ENCODE data around the gene MTFMT. TPM values are rescaled to one million over a fixed set of nuclear protein-coding genes. Genes with fewer than 3 reads are reported as not detected.

MTFMT gene
- total RNA-seq, 1 donor from 2014 or later = 6.8 TPM

GRCh38 chr15:65041787-65042186 lies 12.3 kb upstream of the MTFMT start:
- no peaks in the 10 kb centered on the region for H3K9me3 ChIP-seq (ENCODE audit: control insufficient read depth in 3 of 3, low read length in 3 of 3)
- no peak overlapping the region for H3K9ac ChIP-seq (ENCODE audit: low read depth in 1 of 3, low read length in 3 of 3)
- no peak overlapping the region for H3K4me3 ChIP-seq (ENCODE audit: low read length in 3 of 3)
- H3K4me1 ChIP-seq (ENCODE audit: control insufficient read depth in 3 of 3, insufficient read depth in 3 of 3, low read length in 3 of 3) = peaks cover 9 to 18% (median 16%) of the 10 kb centered on the region in 3 donors
- H3K27ac ChIP-seq (ENCODE audit: low read depth, low read length) = no peak overlapping the region
- peaks cover 0 to 2% (median 0%) of the 10 kb centered on the region in 3 donors for H3K27me3 ChIP-seq (ENCODE audit: control insufficient read depth in 3 of 3, insufficient read depth in 3 of 3, low read length in 3 of 3)
- no peaks in the 10 kb centered on the region for H3K36me3 ChIP-seq (ENCODE audit: control insufficient read depth in 3 of 3, insufficient read depth in 3 of 3, low read length in 3 of 3)

- Histone ChIP-seq H3K9me3 (ENCODE audit: control insufficient read depth in 3 of 3, low read length in 3 of 3) (no peaks in the 10 kb centered on the region), H3K4me1 (ENCODE audit: control insufficient read depth in 3 of 3, insufficient read depth in 3 of 3, low read length in 3 of 3) (peaks cover 9 to 17% (median 15%) of the 10 kb centered on the region in 3 donors), H3K27me3 (ENCODE audit: control insufficient read depth in 3 of 3, insufficient read depth in 3 of 3, low read length in 3 of 3) (peaks cover 0 to 2% (median 0%) of the 10 kb centered on the region in 3 donors), H3K27ac (ENCODE audit: low read depth, low read length) (no peak overlapping the region), H3K4me3 (ENCODE audit: low read length in 3 of 3) (no peak overlapping the region), H3K9ac (ENCODE audit: low read depth in 1 of 3, low read length in 3 of 3) (no peak overlapping the region), H3K36me3 (ENCODE audit: control insufficient read depth in 3 of 3, insufficient read depth in 3 of 3, low read length in 3 of 3) (no peaks in the 10 kb centered on the region)
These were observed 11.0 kb upstream of the MTFMT start for GRCh38 chr15:65040461-65040860.

- peaks cover 4 to 9% (median 6%) of the 10 kb centered on the region in 3 donors for H3K4me1 ChIP-seq (ENCODE audit: control insufficient read depth in 3 of 3, insufficient read depth in 3 of 3, low read length in 3 of 3)
- H3K27ac ChIP-seq (ENCODE audit: low read depth, low read length) = no peak overlapping the region
- H3K4me3 ChIP-seq (ENCODE audit: low read length in 3 of 3) = no peak overlapping the region
- H3K27me3 ChIP-seq (ENCODE audit: control insufficient read depth in 3 of 3, insufficient read depth in 3 of 3, low read length in 3 of 3) = peaks cover 0 to 2% (median 0%) of the 10 kb centered on the region in 3 donors
- H3K9ac ChIP-seq (ENCODE audit: low read depth in 1 of 3, low read length in 3 of 3) = no peak overlapping the region
- no peaks in the 10 kb centered on the region for H3K9me3 ChIP-seq (ENCODE audit: control insufficient read depth in 3 of 3, low read length in 3 of 3)
- H3K36me3 ChIP-seq (ENCODE audit: control insufficient read depth in 3 of 3, insufficient read depth in 3 of 3, low read length in 3 of 3) = no peaks in the 10 kb centered on the region
These were observed 9.4 kb upstream of the MTFMT start for GRCh38 chr15:65038836-65039235.

GRCh38 chr15:65038428-65038827 lies 9.0 kb upstream of the MTFMT start:
- H3K36me3 ChIP-seq (ENCODE audit: control insufficient read depth in 3 of 3, insufficient read depth in 3 of 3, low read length in 3 of 3) = no peaks in the 10 kb centered on the region
- H3K9me3 ChIP-seq (ENCODE audit: control insufficient read depth in 3 of 3, low read length in 3 of 3) = no peaks in the 10 kb centered on the region
- no peak overlapping the region for H3K9ac ChIP-seq (ENCODE audit: low read depth in 1 of 3, low read length in 3 of 3)
- peaks cover 5 to 13% (median 8%) of the 10 kb centered on the region in 3 donors for H3K4me1 ChIP-seq (ENCODE audit: control insufficient read depth in 3 of 3, insufficient read depth in 3 of 3, low read length in 3 of 3)
- H3K27me3 ChIP-seq (ENCODE audit: control insufficient read depth in 3 of 3, insufficient read depth in 3 of 3, low read length in 3 of 3) = peaks cover 0 to 2% (median 0%) of the 10 kb centered on the region in 3 donors
- no peak overlapping the region for H3K4me3 ChIP-seq (ENCODE audit: low read length in 3 of 3)
- no peak overlapping the region for H3K27ac ChIP-seq (ENCODE audit: low read depth, low read length)

GRCh38 chr15:65037309-65037708 lies 7.9 kb upstream of the MTFMT start:
- Histone ChIP-seq H3K9me3 (ENCODE audit: control insufficient read depth in 3 of 3, low read length in 3 of 3) (no peaks in the 10 kb centered on the region), H3K9ac (ENCODE audit: low read depth in 1 of 3, low read length in 3 of 3) (no peak overlapping the region), H3K4me3 (ENCODE audit: low read length in 3 of 3) (no peak overlapping the region), H3K27ac (ENCODE audit: low read depth, low read length) (no peak overlapping the region), H3K4me1 (ENCODE audit: control insufficient read depth in 3 of 3, insufficient read depth in 3 of 3, low read length in 3 of 3) (peaks cover 2 to 6% (median 5%) of the 10 kb centered on the region in 3 donors), H3K27me3 (ENCODE audit: control insufficient read depth in 3 of 3, insufficient read depth in 3 of 3, low read length in 3 of 3) (peaks cover 0 to 2% (median 0%) of the 10 kb centered on the region in 3 donors), H3K36me3 (ENCODE audit: control insufficient read depth in 3 of 3, insufficient read depth in 3 of 3, low read length in 3 of 3) (no peaks in the 10 kb centered on the region)

- Histone ChIP-seq H3K36me3 (ENCODE audit: control insufficient read depth in 3 of 3, insufficient read depth in 3 of 3, low read length in 3 of 3) (no peaks in the 10 kb centered on the region), H3K27ac (ENCODE audit: low read depth, low read length) (no peak overlapping the region), H3K9ac (ENCODE audit: low read depth in 1 of 3, low read length in 3 of 3) (no peak overlapping the region), H3K4me3 (ENCODE audit: low read length in 3 of 3) (no peak overlapping the region), H3K27me3 (ENCODE audit: control insufficient read depth in 3 of 3, insufficient read depth in 3 of 3, low read length in 3 of 3) (peaks cover 0 to 2% (median 0%) of the 10 kb centered on the region in 3 donors), H3K9me3 (ENCODE audit: control insufficient read depth in 3 of 3, low read length in 3 of 3) (no peaks in the 10 kb centered on the region), H3K4me1 (ENCODE audit: control insufficient read depth in 3 of 3, insufficient read depth in 3 of 3, low read length in 3 of 3) (peaks cover 2 to 6% (median 5%) of the 10 kb centered on the region in 3 donors)
These were observed 5.3 kb upstream of the MTFMT start for GRCh38 chr15:65034719-65035118.

GRCh38 chr15:65033659-65034269 lies 4.3 kb upstream of the MTFMT start:
- Histone ChIP-seq H3K9ac (ENCODE audit: low read depth in 1 of 3, low read length in 3 of 3) (peak overlapping the region in 2 of 3 donors; percentile 13 to 26), H3K36me3 (ENCODE audit: control insufficient read depth in 3 of 3, insufficient read depth in 3 of 3, low read length in 3 of 3) (no peaks in the 10 kb centered on the region), H3K27ac (ENCODE audit: low read depth, low read length) (no peak overlapping the region), H3K9me3 (ENCODE audit: control insufficient read depth in 3 of 3, low read length in 3 of 3) (no peaks in the 10 kb centered on the region), H3K27me3 (ENCODE audit: control insufficient read depth in 3 of 3, insufficient read depth in 3 of 3, low read length in 3 of 3) (no peaks in the 10 kb centered on the region), H3K4me3 (ENCODE audit: low read length in 3 of 3) (no peak overlapping the region), H3K4me1 (ENCODE audit: control insufficient read depth in 3 of 3, insufficient read depth in 3 of 3, low read length in 3 of 3) (peaks cover 2 to 7% (median 5%) of the 10 kb centered on the region in 3 donors)

- Histone ChIP-seq H3K27ac (ENCODE audit: low read depth, low read length) (no peak overlapping the region), H3K9ac (ENCODE audit: low read depth in 1 of 3, low read length in 3 of 3) (peak overlapping the region in 2 of 3 donors; percentile 13 to 40), H3K4me1 (ENCODE audit: control insufficient read depth in 3 of 3, insufficient read depth in 3 of 3, low read length in 3 of 3) (peaks cover 9 to 12% (median 10%) of the 10 kb centered on the region in 3 donors), H3K9me3 (ENCODE audit: control insufficient read depth in 3 of 3, low read length in 3 of 3) (no peaks in the 10 kb centered on the region), H3K27me3 (ENCODE audit: control insufficient read depth in 3 of 3, insufficient read depth in 3 of 3, low read length in 3 of 3) (no peaks in the 10 kb centered on the region), H3K36me3 (ENCODE audit: control insufficient read depth in 3 of 3, insufficient read depth in 3 of 3, low read length in 3 of 3) (no peaks in the 10 kb centered on the region), H3K4me3 (ENCODE audit: low read length in 3 of 3) (no peak overlapping the region)
These were observed 3.5 kb upstream of the MTFMT start for GRCh38 chr15:65032801-65033537.

GRCh38 chr15:65029736-65030208 lies 333 bp upstream of the MTFMT start:
- peak overlapping the region in 1 of 3 donors; percentile 85 for H3K4me3 ChIP-seq (ENCODE audit: low read length in 3 of 3)
- H3K36me3 ChIP-seq (ENCODE audit: control insufficient read depth in 3 of 3, insufficient read depth in 3 of 3, low read length in 3 of 3) = peaks cover 6 to 17% (median 11%) of the 10 kb centered on the region in 3 donors
- no peaks in the 10 kb centered on the region for H3K9me3 ChIP-seq (ENCODE audit: control insufficient read depth in 3 of 3, low read length in 3 of 3)
- H3K27ac ChIP-seq (ENCODE audit: low read depth, low read length) = no peak overlapping the region
- H3K9ac ChIP-seq (ENCODE audit: low read depth in 1 of 3, low read length in 3 of 3) = no peak overlapping the region
- H3K4me1 ChIP-seq (ENCODE audit: control insufficient read depth in 3 of 3, insufficient read depth in 3 of 3, low read length in 3 of 3) = peaks cover 12 to 14% (median 12%) of the 10 kb centered on the region in 3 donors
- no peaks in the 10 kb centered on the region for H3K27me3 ChIP-seq (ENCODE audit: control insufficient read depth in 3 of 3, insufficient read depth in 3 of 3, low read length in 3 of 3)

- peak overlapping the region in 2 of 3 donors; percentile 91 to 94 for H3K9ac ChIP-seq (ENCODE audit: low read depth in 1 of 3, low read length in 3 of 3)
- peak overlapping the region; percentile 29 to 85 (median 80) for H3K4me3 ChIP-seq (ENCODE audit: low read length in 3 of 3)
- no peak overlapping the region for H3K27ac ChIP-seq (ENCODE audit: low read depth, low read length)
- H3K36me3 ChIP-seq (ENCODE audit: control insufficient read depth in 3 of 3, insufficient read depth in 3 of 3, low read length in 3 of 3) = peaks cover 9 to 29% (median 16%) of the 10 kb centered on the region in 3 donors
- peaks cover 9 to 10% (median 9%) of the 10 kb centered on the region in 3 donors for H3K4me1 ChIP-seq (ENCODE audit: control insufficient read depth in 3 of 3, insufficient read depth in 3 of 3, low read length in 3 of 3)
- no peaks in the 10 kb centered on the region for H3K27me3 ChIP-seq (ENCODE audit: control insufficient read depth in 3 of 3, insufficient read depth in 3 of 3, low read length in 3 of 3)
- H3K9me3 ChIP-seq (ENCODE audit: control insufficient read depth in 3 of 3, low read length in 3 of 3) = no peaks in the 10 kb centered on the region
These were observed 1.1 kb downstream of the MTFMT start for GRCh38 chr15:65028338-65028737.

Data from skeletal muscle tissue (tissue), 4 donors.